Right ventricle myocardium inferior (tissue), 1 donor: Measurements from ENCODE around the gene ARHGAP10. TPM values are rescaled to one million over a fixed set of nuclear protein-coding genes. Genes with fewer than 3 reads are reported as not detected.

ENCODE experiments used
- ATAC-seq: fragments of 200-7000 bp; cut with Tn5 transposase; one replicate; pipeline ENCODE4 v1.9.1; 2020; ENCODE audit warnings: mild to moderate bottlenecking, moderate library complexity
- DNase-seq: peaks from one replicate; pipeline ENCODE4 v3.0.0; 2021; ENCODE audit errors: missing footprints
- intact Hi-C: fragments of 100-400 bp; cut with DNase I; formaldehyde crosslinking; loops from one replicate; pipeline ENCODE4 v1.11.0; 2022
- total RNA-seq: library from RNA; stranded (reverse); fragmentation: NEBNext Ultra II Directional; extraction: Animal tissue kit (Norgen Biotek cat#: 25700); gene quantifications from one replicate; pipeline ENCODE4 v1.2.1, GENCODE V29; 2021
- donor health status: DM: no; HTN: yes; CAD: no; lungs with severe emphysema.

Gene ARHGAP10
- total RNA-seq, 1 donor from 2014 or later = 71.8 TPM

DNA sequence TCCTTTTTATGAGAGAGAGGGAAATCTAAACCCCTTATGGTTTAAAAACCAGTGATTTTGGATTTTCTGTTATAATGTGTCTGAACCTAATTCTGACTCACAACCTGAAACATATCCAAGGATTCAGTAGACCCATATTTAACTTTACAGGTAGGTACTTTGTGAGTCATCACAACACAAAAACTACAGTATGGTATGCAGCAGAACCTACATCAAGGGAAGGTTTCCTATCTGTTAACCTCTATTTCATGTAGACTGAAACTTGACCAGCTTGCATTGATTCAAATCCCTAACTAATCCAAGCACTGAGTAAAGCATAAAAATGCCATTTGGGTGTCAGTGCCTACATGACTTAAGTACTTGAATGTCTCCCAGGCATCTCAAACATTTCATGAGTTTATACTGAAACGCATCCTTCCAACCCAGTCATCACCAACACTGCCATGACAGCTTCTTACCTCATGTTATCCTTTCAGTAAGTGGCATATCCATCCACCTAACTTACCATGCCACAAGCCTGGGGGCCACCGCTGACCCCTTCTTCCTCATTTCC lies 4.3 kb upstream of the ARHGAP10 start:
- ATAC-seq = no peak
- intact Hi-C loops = no loop called here
- DNase-seq = no peak

DNA sequence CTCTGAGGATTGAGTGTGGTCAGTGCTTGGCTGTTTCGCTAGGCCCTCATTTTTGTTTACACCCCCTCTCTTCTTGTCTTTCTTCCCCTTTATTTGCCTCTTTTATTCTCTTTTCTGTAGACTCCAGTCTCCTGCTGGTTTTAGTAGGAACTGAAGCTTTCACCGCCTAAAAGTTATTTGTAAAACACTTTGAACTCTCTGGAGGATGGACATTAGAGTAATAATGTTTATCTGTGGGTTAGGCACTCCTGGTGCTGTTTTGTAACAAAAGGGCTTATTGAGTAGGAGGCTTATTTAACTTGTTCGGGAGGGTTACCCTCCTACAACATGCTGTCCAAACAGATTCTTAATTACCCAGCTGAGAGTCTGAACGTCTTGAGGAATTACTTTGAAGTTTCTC lies 1.6 kb upstream of the ARHGAP10 start:
- ATAC-seq = no peak
- intact Hi-C loops = loop anchor here (5.0 kb wide), 2 partner anchors 42 to 57 kb away; no protein-coding TSS in a partner anchor
- DNase-seq = no peak

DNA sequence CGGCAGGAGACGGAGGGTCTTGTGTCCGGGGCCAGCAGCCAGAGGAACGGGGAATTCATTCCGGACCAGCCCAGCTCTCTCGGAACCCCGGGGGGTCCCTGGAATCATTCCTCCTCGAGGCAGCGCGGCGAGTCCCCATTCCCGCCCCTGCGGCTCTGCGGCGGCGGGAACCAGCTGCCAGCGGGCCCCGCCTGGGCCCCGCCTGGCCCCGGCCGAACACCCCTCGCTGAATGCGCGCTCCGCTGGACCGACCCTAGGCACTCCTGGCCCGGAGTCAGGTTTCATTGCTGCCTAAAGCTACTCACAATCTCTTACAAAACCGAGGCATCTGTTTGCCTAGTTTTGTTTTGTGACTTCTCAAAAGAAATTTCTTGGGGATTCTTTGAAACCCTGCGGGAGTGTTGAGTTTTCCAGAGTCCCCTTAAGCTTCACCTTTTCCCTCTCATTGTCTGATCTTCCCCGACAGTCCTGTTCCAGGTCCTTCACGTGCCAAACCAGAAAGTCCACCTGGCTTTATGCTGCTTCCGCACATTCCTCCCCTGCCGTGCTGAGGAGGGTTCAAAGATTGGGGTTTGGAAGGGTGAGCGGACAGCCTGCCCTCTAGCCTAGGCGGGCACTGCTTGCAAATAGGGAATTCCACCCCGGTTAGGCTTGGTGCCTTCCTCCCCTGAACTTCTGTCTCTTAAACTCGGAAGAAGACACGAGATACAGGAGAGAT lies 789 bp downstream of the ARHGAP10 start:
- ATAC-seq = peak; percentile 60
- DNase-seq = peak; percentile 69
- intact Hi-C loops = loop anchor here (2.0 to 5.0 kb wide), 5 partner anchors 20 to 134 kb away; no protein-coding TSS in a partner anchor

DNA sequence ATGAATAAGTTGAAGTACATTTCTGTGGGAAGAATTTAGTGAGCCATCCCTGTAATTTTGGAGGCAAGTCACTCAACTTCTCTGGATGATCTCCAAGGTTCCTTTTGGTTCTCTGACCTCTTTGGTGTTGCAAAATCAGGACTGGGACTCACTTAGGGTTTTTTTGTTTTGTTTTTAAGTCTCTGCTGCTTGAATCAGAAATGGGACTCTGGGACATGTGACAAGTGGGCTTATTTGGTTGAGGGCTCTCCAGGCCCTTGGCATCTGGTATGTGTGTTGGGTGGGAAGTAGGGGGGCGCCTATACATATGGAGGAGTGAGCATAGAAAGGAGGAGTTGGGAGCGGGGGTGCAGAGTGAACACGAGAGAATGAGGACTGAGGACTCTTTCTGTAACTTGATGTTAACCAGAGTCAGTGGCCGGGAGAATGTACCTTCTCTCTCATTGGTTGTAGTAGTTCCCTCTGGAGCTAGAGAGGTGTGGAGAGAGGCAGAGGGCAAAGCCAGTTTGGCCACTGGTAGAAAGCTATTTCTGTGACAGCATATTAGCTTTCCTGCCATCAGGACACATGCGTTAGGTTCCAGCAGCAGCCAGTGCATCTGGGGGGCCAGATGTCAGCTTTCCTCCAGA lies 1.9 kb downstream of the ARHGAP10 start:
- DNase-seq (no peak), ATAC-seq (peak; percentile 63)
- intact Hi-C loops = loop anchor here (2.0 to 5.0 kb wide), 5 partner anchors 19 to 133 kb away; no protein-coding TSS in a partner anchor

DNA sequence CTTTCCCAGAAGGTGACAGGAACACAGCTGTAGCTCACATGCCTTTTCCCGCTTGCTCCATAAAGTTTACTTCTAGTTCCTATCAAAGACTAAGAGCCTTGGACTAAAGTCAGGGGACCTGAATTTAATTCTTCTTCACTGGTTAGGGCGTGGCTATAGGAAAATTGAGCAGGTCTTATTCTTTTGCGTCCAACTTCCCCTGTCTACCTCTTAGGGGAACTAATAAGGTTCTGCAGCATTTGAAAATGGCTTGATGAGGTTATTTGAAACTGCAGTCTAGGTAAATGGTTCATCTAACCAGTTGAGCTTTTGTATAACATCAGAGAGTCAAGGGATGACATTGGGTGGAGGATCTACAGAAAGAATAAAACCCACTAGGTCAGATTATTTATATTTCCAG lies 2.6 kb downstream of the ARHGAP10 start:
- no peak for ATAC-seq
- no peak for DNase-seq
- intact Hi-C loops = loop anchor here (5.0 kb wide), 2 partner anchors 38 to 53 kb away; no protein-coding TSS in a partner anchor

DNA sequence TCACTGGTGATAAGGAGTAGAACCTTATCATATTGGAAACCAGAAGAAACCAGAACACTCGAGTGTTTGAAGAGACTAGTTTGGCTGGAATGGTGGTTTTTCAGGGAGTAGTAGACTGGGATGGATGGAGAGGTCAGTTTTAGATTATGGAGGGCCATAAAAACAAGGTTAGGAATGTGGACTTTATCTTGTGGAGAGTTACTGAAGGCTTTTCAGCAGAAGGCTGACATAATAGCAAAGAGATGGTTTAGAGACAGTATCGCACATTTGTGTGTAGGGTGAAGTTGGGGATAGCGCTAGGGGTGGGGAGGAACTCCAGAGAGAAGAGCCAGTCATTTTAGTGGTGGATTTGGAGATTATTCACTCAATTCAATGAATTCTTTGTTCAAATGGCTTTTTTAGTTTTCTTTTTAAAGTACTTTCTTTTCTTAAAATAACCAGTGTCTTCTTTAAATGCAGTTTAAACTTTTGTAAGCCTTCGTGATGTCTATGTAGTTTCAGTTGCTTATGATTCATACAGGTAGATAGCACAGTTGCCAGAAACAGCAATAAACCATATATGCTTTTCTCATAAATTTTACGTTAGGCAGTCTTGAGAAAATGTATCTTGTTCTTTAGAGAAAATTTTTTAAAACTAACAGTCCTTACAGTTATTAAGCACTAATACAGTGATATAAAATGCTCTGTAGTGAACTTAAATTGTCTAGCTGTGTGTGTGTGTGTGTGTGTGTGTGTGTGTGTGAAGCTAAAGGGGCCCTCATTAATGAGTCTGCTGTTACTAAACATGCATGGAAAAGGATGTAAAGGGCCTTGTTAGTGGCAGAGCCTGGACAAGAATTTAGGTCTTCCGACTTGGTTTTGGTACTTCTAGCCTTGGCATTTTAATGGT lies 3.8 kb downstream of the ARHGAP10 start:
- DNase-seq (no peak), ATAC-seq (no peak)
- intact Hi-C loops = no loop called here

DNA sequence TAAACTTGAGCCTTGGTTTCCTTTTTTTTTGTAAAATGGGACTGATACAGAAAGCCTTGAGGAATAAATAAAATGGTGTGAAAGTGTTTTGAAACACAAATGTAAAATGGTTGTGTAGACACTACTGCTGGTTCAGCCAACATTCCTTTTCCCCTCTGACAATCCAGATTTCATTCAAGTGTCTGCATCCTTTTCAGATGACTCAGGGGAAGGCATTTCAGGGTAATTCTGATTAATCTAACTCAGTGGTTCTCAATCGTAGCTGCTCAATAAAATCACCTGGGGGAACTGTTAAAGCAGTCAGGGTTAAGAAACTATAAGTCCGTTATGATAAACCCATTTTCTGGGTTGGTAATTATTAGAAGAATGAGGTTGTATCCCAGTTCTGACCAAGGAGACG lies 4.6 kb downstream of the ARHGAP10 start:
- ATAC-seq (no peak), DNase-seq (no peak)
- intact Hi-C loops = no loop called here

DNA sequence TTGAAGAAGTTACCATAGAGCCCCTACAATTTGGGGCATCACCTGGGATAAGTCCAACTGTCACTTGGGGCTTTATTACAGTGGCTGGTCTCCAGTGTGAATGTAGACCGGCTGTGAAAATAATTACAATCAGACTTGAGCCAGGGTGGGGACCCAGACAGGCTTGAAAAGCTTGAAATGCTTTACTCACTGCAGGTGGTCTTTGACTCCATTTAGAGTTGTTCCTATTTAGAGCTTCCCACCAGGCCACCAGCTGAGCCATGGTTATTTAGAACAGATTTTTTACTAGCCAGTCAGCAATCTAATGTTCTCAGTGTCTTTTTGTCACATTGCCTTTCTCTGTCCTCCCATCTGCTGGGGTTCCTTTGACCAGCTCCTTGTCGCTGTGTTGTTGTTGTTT lies 5.7 kb downstream of the ARHGAP10 start:
- ATAC-seq (no peak), DNase-seq (no peak)
- intact Hi-C loops = no loop called here

DNA sequence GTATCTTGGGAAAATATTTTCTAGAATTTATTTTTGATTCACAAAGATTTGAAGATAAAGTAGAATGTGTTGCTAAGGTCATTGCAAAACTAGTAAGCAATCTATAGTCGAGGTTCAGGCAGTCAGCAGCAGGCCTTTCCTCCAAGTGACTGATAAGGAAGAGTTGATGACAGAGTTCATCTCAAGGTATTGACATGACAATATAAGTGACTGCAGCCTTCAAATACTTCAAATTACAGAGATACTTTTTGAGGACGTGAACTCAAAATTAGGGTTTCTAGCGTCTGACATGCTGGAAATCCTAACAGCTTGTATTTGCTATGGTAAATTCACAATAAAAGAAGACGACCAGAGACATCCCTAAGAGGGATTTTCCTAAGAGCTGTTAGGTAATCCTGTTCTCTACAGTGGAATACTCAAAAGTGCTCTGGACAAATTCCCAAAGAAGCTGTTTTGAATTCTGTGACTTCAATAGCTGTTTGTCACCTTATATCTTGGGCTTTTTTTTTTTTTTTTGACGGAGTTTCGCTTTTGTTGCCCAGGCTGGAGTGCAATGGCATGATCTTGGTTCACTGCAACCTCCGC lies 7.4 kb downstream of the ARHGAP10 start:
- ATAC-seq = peak; percentile 33
- intact Hi-C loops = no loop called here
- no peak for DNase-seq

DNA sequence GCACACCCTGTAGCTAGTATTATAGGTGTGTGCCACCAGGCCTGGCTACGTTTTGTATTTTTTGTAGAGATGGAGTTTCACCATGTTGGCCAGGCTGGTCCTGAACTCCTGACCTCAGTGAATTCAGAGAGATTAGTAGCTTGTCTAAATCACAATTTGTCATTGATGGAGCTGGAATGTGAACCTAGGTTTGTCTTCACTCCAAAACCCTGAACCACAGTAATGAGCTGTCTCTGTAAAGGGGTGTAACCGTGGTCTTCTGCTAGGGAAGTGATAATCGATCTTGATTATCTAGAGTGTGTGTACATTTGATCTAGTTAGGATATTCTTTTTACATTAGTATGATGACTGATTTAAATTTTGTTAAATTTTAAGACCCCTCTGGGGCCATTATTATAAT lies 8.3 kb downstream of the ARHGAP10 start:
- ATAC-seq (no peak), DNase-seq (no peak)

DNA sequence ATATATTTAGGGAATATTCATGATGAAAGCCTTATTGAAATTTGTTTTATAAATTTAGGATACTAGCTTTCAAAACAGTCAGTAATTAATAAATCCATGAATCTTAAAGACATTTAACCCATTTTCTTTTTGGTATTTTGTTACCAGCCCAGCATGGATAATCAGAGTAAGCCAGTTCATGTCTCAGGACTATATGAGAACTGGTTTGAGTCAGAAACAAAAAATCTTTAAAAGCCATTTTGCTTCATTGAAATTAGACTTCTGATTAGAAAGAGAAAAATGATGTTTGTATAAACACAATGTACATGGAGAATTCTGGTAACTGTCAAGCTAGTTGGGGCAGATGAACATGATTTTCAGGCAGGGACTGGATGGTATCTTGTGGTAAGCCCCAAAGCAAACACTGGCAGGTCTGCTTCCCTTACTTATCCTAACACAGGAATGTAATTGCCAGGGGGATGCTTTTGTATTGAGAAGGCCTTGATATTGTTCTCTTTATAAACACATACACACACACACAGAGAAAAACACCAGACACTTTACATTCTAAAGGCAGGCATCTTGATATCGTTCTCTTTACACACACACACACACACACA lies 9.4 kb downstream of the ARHGAP10 start:
- no peak for DNase-seq
- intact Hi-C loops = no loop called here
- no peak for ATAC-seq

More for the DNA sequence above, 8.3 kb downstream of the ARHGAP10 start:
- intact Hi-C loops = no loop called here

DNA sequence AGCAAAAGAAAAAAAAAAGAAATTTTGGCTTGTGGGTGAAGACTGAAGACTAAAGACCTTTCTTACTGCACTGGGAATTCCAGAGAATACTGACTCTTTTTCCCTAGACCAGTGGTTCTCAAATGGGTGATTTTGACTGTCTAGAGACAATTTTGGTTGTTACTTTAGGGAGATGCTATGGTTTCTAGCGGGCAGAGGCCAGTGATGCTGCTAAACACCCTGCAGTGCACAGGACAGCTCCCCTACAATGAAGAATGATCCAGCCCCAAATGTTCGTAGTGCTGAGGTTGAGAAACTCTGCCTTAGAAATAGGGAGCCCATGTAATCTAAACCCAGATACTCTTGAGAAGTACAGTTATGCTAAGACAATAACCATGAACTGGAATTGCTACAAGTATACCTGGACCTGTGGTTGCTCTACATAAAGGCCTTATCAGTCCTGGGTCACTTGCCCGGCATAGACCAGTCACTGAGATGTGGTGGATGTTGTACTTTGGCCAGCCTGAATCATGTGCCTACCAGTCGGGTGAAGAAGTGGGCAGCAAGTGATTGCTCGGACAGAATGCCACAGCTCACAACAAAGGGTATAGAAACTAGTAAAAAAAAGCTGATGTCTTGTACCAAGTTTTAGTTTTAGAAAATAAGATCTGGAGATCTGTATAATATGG lies 16.0 kb downstream of the ARHGAP10 start:
- intact Hi-C loops = no loop called here
- DNase-seq (no peak), ATAC-seq (peak; percentile 60)

DNA sequence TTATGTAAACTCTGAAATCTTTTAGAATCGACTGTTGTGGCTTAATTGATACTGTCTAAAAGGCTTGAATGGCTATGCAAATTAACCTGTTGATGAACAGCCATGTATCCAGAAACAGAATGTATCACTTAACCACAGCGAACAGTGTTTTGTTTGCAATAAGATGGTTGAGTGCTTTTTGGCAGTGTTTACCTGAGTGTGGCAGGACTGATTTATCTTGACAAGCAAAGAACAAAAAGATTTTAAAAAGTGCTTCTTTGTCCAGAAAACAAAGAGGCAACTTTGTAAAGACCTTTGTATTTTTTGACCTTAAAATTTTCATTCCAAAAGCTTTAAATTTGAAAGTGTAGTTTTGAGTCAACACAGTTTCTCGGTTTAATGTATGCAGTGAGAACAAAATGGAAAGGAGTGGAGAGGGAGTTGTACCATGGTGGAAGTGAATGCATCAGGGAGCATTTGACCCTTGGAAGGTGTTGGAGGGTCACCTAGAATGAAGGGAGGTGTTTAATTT lies 18.0 kb downstream of the ARHGAP10 start:
- intact Hi-C loops = no loop called here
- DNase-seq (no peak), ATAC-seq (no peak)

DNA sequence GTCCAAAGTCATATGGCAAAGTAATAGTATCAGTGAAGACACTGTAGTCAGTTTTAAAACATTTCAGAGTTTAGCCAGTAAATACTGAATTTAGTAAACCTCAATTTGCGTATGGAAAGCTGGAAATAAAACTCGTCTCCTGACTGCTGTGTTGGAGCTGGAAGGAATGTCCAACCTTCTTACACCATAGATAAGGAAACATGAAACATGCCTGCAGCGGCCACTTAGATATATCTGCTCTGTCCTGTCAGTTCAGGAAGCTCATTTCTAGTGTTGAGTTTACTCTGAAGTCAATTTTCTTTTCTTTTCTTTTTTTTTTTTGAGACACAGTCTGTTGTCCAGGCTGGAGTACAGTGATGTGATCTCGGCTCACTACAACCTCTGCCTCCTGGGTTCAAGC lies 21.2 kb downstream of the ARHGAP10 start:
- DNase-seq = no peak
- ATAC-seq = peak; percentile 37
- intact Hi-C loops = loop anchor here (2.0 kb wide), 1 partner anchor 20 kb away; the partner anchor contains the start of gene ARHGAP10

DNA sequence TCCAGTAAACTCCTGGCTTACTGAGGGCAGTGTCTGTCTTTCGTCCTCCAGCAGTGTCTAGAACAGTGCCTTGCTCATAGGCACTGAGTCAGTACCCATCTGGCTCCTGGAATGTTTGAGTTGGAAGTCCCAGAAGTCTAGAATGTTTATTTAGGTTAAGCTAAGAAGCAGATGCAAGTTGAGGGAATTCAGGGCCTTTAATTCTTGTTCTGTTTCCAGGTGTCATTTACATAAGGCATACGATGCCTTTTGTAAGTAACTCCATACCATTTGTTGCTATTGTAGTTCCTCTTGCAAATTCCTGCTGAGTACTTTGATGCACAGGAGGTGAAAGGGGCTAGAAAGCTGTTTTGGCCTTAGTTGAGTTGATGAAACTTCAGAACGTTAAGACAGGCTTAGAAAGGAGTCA lies 22.2 kb downstream of the ARHGAP10 start:
- intact Hi-C loops = no loop called here
- ATAC-seq = no peak
- DNase-seq = no peak

DNA sequence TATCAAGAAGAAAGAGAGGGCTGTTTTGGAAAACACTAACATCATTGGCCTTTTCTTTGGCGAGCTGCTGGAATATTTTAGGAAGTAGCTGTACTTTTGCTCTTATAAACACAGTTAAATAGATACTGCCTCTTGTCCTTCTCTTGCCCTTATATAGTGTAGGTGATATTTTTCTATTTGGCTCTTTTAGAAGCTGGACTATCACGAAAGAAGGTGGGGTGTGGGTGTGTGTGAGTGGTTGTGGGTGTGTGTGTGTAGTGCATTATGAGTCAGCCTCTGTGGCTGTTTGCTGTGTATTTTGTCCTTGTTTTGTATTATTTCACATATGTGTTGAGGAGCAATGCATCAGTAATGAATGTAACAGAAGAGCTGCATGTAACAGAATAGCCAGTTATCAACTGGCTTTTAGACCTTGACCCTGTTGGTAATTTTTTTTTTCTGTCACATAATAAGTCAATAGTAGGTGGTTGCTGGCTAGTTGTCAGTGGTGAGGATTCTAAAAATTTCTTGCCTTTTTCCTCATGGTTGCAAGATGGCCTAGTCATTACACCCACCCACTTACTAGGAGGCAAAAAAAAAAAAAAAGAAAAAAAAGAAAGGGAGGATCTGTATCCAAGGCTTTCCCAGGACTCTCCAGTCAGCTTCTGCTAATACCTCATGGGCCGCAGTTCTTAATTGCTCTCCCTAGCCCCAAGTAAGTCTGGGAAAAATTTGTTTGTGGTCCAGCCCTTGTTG lies 23.8 kb downstream of the ARHGAP10 start:
- ATAC-seq (peak; percentile 15), DNase-seq (no peak)
- intact Hi-C loops = no loop called here

DNA sequence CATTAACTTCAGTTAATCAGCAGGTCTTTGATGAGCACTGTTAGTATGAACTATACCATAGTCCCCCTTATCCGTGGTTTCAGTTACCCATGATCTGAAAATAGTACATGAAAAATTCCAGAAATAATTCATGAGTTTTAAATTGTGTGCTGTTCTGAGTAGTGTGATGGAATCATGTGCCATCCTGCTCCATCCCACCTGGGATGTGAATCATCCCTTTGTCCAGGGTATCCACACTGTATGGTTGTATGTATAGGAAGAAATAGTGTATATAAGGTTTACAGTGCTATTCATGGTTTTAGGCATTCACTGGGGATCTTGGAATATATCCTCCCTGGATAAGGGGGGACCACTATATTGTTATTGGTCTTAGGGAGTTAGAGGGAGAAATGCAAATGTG lies 24.5 kb downstream of the ARHGAP10 start:
- ATAC-seq = no peak
- intact Hi-C loops = no loop called here
- DNase-seq = no peak
